ENCODE data around the gene KCNT1. TPM values are rescaled to one million over a fixed set of nuclear protein-coding genes. Genes with fewer than 3 reads are reported as not detected.
A peak's percentile ranks its signal among the peaks of the same experiment; 100 is the strongest.

The KCNT1 gene
- total RNA-seq, 2 experiments from 2014 or later: not detected

GRCh38 chr9:135690836-135691570 lies 11.0 kb upstream of the KCNT1 start:
- CTCF ChIA-PET: no interaction called here
- TF ChIP-seq CTCF (IDR thresholded peaks at IDR 0.05): no peak
- intact Hi-C loops (cut with micrococcal nuclease): no loop called here
- no peak overlapping the region for H3K4me3 Mint-ChIP-seq
- no peaks in the 10 kb centered on the region for H3K36me3 Mint-ChIP-seq (ENCODE audit: low read depth)
- ATAC-seq (no peak), DNase-seq (no peak)
- H3K27ac Mint-ChIP-seq: no peak overlapping the region
- POLR2A ChIA-PET: no interaction called here
- no peaks in the 10 kb centered on the region for H3K4me1 Mint-ChIP-seq (ENCODE audit: low read depth)
- H3K9me3 Mint-ChIP-seq: no peaks in the 10 kb centered on the region
- peaks cover 1% of the 10 kb centered on the region for H3K27me3 Mint-ChIP-seq

GRCh38 chr9:135692410-135692809 lies 9.6 kb upstream of the KCNT1 start:
- H3K36me3 Mint-ChIP-seq (ENCODE audit: low read depth): no peaks in the 10 kb centered on the region
- no peak for ATAC-seq
- H3K9me3 Mint-ChIP-seq: no peaks in the 10 kb centered on the region
- DNase-seq: peak; percentile 23
- ChIA-PET POLR2A (no interaction called here), CTCF (no interaction called here)
- no peak for TF ChIP-seq CTCF (IDR thresholded peaks at IDR 0.05)
- intact Hi-C loops (cut with micrococcal nuclease): no loop called here
- peaks cover 1% of the 10 kb centered on the region for H3K27me3 Mint-ChIP-seq
- H3K4me3 Mint-ChIP-seq: no peak overlapping the region
- H3K4me1 Mint-ChIP-seq (ENCODE audit: low read depth): no peaks in the 10 kb centered on the region
- H3K27ac Mint-ChIP-seq: no peak overlapping the region

GRCh38 chr9:135693265-135693664 lies 8.7 kb upstream of the KCNT1 start:
- no peak for TF ChIP-seq CTCF (IDR thresholded peaks at IDR 0.05)
- Mint-ChIP-seq H3K36me3 (ENCODE audit: low read depth) (no peaks in the 10 kb centered on the region), H3K4me3 (no peak overlapping the region), H3K4me1 (ENCODE audit: low read depth) (no peaks in the 10 kb centered on the region), H3K27ac (no peak overlapping the region), H3K9me3 (no peaks in the 10 kb centered on the region), H3K27me3 (peaks cover 1% of the 10 kb centered on the region)
- intact Hi-C loops (cut with micrococcal nuclease): no loop called here
- no peak for DNase-seq
- ATAC-seq: no peak
- CTCF ChIA-PET: no interaction called here
- POLR2A ChIA-PET: no interaction called here

- intact Hi-C loops (cut with micrococcal nuclease): no loop called here
- Mint-ChIP-seq H3K27ac (no peak overlapping the region), H3K36me3 (ENCODE audit: low read depth) (no peaks in the 10 kb centered on the region), H3K27me3 (peaks cover 1% of the 10 kb centered on the region), H3K4me3 (no peak overlapping the region), H3K9me3 (no peaks in the 10 kb centered on the region), H3K4me1 (ENCODE audit: low read depth) (no peaks in the 10 kb centered on the region)
- ATAC-seq (no peak), DNase-seq (no peak)
- TF ChIP-seq CTCF (IDR thresholded peaks at IDR 0.05): no peak
- CTCF ChIA-PET: no interaction called here
- POLR2A ChIA-PET: no interaction called here
These were observed 8.2 kb upstream of the KCNT1 start for GRCh38 chr9:135693771-135694170.

GRCh38 chr9:135694414-135694813 lies 7.6 kb upstream of the KCNT1 start:
- intact Hi-C loops (cut with micrococcal nuclease): no loop called here
- ATAC-seq: no peak
- no peak overlapping the region for H3K27ac Mint-ChIP-seq

More at GRCh38 chr9:135694414-135694813, 7.6 kb upstream of the KCNT1 start:
- no peak for DNase-seq
- ChIA-PET POLR2A (no interaction called here), CTCF (no interaction called here)
- Mint-ChIP-seq H3K9me3 (no peaks in the 10 kb centered on the region), H3K27me3 (peaks cover 1% of the 10 kb centered on the region), H3K4me1 (ENCODE audit: low read depth) (no peaks in the 10 kb centered on the region), H3K4me3 (no peak overlapping the region), H3K36me3 (ENCODE audit: low read depth) (no peaks in the 10 kb centered on the region)
- TF ChIP-seq CTCF (IDR thresholded peaks at IDR 0.05): no peak
